B cell (primary cell): Measurements from ENCODE around the gene RGS17. TPM values are rescaled to one million over a fixed set of nuclear protein-coding genes. Genes with fewer than 3 reads are reported as not detected.

Experiments used
- ATAC-seq: fragments of 200-7000 bp; cut with Tn5 transposase; one replicate; pipeline ENCODE4 v1.10.0; 2021; ENCODE audit warnings: low read depth, mild to moderate bottlenecking, moderate number of reproducible peaks, moderate library complexity
- CTCF ChIA-PET: fragments of 350-600 bp; sonication (Branson Sonifier 250); formaldehyde crosslinking; loops from one replicate; lab custom pipeline; 2021; ENCODE audit warnings: antibody characterized with exemption, inconsistent platforms; lab: Charles Lee
- POLR2A ChIA-PET: fragments of 350-600 bp; sonication (Branson Sonifier 250); formaldehyde crosslinking; loops from one replicate; lab custom pipeline; 2021; ENCODE audit warnings: antibody characterized with exemption; lab: Charles Lee
- DNase-seq: peaks from one replicate; pipeline ENCODE4 v3.0.0; 2013
- H2AFZ ChIP-seq: 2 replicates; pipeline ENCODE4 v1.6.1; 2012; ENCODE audit warnings: mild to moderate bottlenecking, low read depth, low read length; ENCODE audit not compliant: insufficient read depth, poor library complexity, severe bottlenecking
- H3K27ac ChIP-seq, 2 donors: 1 replicate in 1 of 2; 2 replicates in 1 of 2; pipeline ENCODE4 v1.5.1; 2012 to 2013; ENCODE audit warnings: low read length in 2 of 2, mild to moderate bottlenecking in 2 of 2, moderate library complexity in 1 of 2
- H3K27me3 ChIP-seq, 4 experiments: fragments of 200-600 bp in 1 of 4; sonication (generic) in 1 of 4; replicated peaks in 1 of 4; 1 replicate in 2 of 4; 2 replicates in 2 of 4; pipeline versions ENCODE4 v1.6.1 to v1.7.0; 2013 to 2016; ENCODE audit warnings: low read length in 3 of 4, mild to moderate bottlenecking in 2 of 4, mixed read lengths in 1 of 4, moderate library complexity in 1 of 4; ENCODE audit not compliant: insufficient read depth in 4 of 4, control insufficient read depth in 3 of 4; ENCODE audit errors: control extremely low read depth in 1 of 4
- H3K36me3 ChIP-seq, 2 experiments: replicated peaks in 1 of 2; 1 replicate in 1 of 2; 2 replicates in 1 of 2; pipeline versions ENCODE4 v1.6.1 to v1.7.1; 2013; ENCODE audit warnings: low read length in 1 of 2; ENCODE audit not compliant: insufficient read depth in 2 of 2, control insufficient read depth in 1 of 2; ENCODE audit errors: control extremely low read depth in 1 of 2, extremely low read depth in 1 of 2
- H3K4me1 ChIP-seq, 2 donors: fragments of 200-600 bp in 1 of 2; sonication (generic) in 1 of 2; 1 replicate in 1 of 2; 2 replicates in 1 of 2; pipeline versions ENCODE4 v1.5.1 to v1.6.1; 2013 to 2017; ENCODE audit warnings: low read length in 2 of 2; ENCODE audit not compliant: control insufficient read depth in 2 of 2, insufficient read depth in 2 of 2
- H3K4me2 ChIP-seq: replicated peaks from 2 replicates; pipeline ENCODE3; 2012; ENCODE audit warnings: mild to moderate bottlenecking, low read depth, low read length; ENCODE audit not compliant: poor library complexity, severe bottlenecking
- H3K4me3 ChIP-seq, 5 experiments: fragments of 200-600 bp in 1 of 5; sonication (generic) in 1 of 5; 1 replicate in 3 of 5; 2 replicates in 2 of 5; pipeline versions ENCODE4 v1.5.1 to v1.7.0; 2011 to 2016; ENCODE audit warnings: low read length in 4 of 5, mild to moderate bottlenecking in 4 of 5, low read depth in 2 of 5, control low read depth in 1 of 5, moderate library complexity in 1 of 5; ENCODE audit not compliant: insufficient read depth in 1 of 5; ENCODE audit errors: control extremely low read depth in 1 of 5, extremely low read depth in 1 of 5
- H3K79me2 ChIP-seq: fragments of 200-600 bp; sonication (generic); one replicate; pipeline ENCODE4 v1.6.0; 2016; ENCODE audit warnings: low read length; ENCODE audit not compliant: control insufficient read depth, insufficient read depth
- H3K9ac ChIP-seq: fragments of 200-600 bp; sonication (generic); 2 replicates; pipeline ENCODE4 v1.6.1; 2017; ENCODE audit warnings: mild to moderate bottlenecking, low read length, moderate library complexity
- H3K9me3 ChIP-seq, 3 donors: one replicate each; pipeline versions ENCODE4 v1.6.1 to v1.7.1; 2013; ENCODE audit warnings: low read length in 2 of 3; ENCODE audit not compliant: control insufficient read depth in 2 of 3, insufficient read depth in 1 of 3; ENCODE audit errors: control extremely low read depth in 1 of 3
- H4K20me1 ChIP-seq: 2 replicates; pipeline ENCODE4 v1.6.0; 2012; ENCODE audit warnings: mild to moderate bottlenecking, low read length; ENCODE audit not compliant: insufficient read depth, control insufficient read depth, poor library complexity, severe bottlenecking
- H3K27ac Mint-ChIP-seq: one replicate; pipeline ENCODE4 v1.8.0; 2021; ENCODE audit warnings: mixed read lengths
- H3K27me3 Mint-ChIP-seq: one replicate; pipeline ENCODE4 v1.8.0; 2021; ENCODE audit warnings: mixed read lengths
- H3K4me1 Mint-ChIP-seq: one replicate; pipeline ENCODE4 v1.8.0; 2021; ENCODE audit warnings: mixed read lengths
- H3K4me3 Mint-ChIP-seq: one replicate; pipeline ENCODE4 v1.8.0; 2021; ENCODE audit warnings: mixed read lengths
- H3K9me3 Mint-ChIP-seq: one replicate; pipeline ENCODE4 v1.8.0; 2022; ENCODE audit warnings: mixed read lengths; ENCODE audit not compliant: insufficient read depth
- CTCF ChIP-seq: fragments of 200-600 bp; IDR thresholded peaks from one replicate; pipeline ENCODE4 v1.8.0; 2022; ENCODE audit warnings: antibody characterized with exemption, mild to moderate bottlenecking
- EZH2 ChIP-seq: IDR thresholded peaks from 2 replicates; pipeline ENCODE4 v1.6.1; 2012; ENCODE audit warnings: borderline replicate concordance, low read depth, mild to moderate bottlenecking, moderate library complexity, low read length; ENCODE audit not compliant: insufficient read depth, poor library complexity, severe bottlenecking
- WGBS: methylation state at CpG from one replicate; pipeline ENCODE4 v1.1.5; 2013; ENCODE audit warnings: missing lambda C conversion rate; ENCODE audit not compliant: insufficient coverage; 5-methylcytosine and 5-hydroxymethylcytosine counted together
- intact Hi-C: fragments of 100-400 bp; cut with micrococcal nuclease; formaldehyde crosslinking; loops from one replicate; pipeline ENCODE4 v1.10.0; 2022
- polyA plus RNA-seq: library from polyadenylated mRNA; depleted of rRNA; stranded (reverse); fragments of >200 nt; gene quantifications from 2 replicates; pipeline ENCODE4 v1.2.3, GENCODE V29; 2012
- total RNA-seq, 2 donors: library from RNA; stranded (reverse); fragments of 120-200 nt in 1 of 2; gene quantifications; 1 replicate in 1 of 2; 2 replicates in 1 of 2; pipeline versions ENCODE4 v1.2.3 to v1.2.4, GENCODE V29; 2013 to 2022

Gene RGS17
- total and polyA plus RNA-seq, 2 donors (not counting 1 experiment from before 2014, with no cell fraction given) = not detected

GRCh38 chr6:152973916-152974315, 157.2 kb downstream of the RGS17 start:
- no peak overlapping the region for H3K4me3 Mint-ChIP-seq
- ChIA-PET CTCF (interaction anchor here (1.1 kb wide), 1 partner anchor 26 kb away, joined by 3 read pairs; no protein-coding TSS in a partner anchor), POLR2A (no interaction called here)
- no peak for ATAC-seq
- Histone ChIP-seq H3K9me3 (peaks cover 0 to 5% (median 0%) of the 10 kb centered on the region in 3 donors), H2AFZ (no peak overlapping the region), H3K36me3 (peaks cover 6 to 49% of the 10 kb centered on the region in 2 experiments), H3K4me2 (no peak overlapping the region), H3K4me3 (no peak overlapping the region), H3K79me2 (peaks cover 34% of the 10 kb centered on the region), H3K4me1 (peaks cover 4 to 6% of the 10 kb centered on the region in 2 donors), H3K27me3 (no peaks in the 10 kb centered on the region), H3K9ac (no peak overlapping the region), H4K20me1 (no peaks in the 10 kb centered on the region), H3K27ac (no peak overlapping the region)
- H3K9me3 Mint-ChIP-seq = peaks cover 7% of the 10 kb centered on the region
- no peak for DNase-seq
- intact Hi-C loops = no loop called here
- H3K4me1 Mint-ChIP-seq = peaks cover 19% of the 10 kb centered on the region
- TF ChIP-seq EZH2 = no peak
- no peak for TF ChIP-seq CTCF
- no CpG with 5 or more reads among the region's 1 CpG for whole genome bisulfite sequencing
- H3K27me3 Mint-ChIP-seq = no peaks in the 10 kb centered on the region
- H3K27ac Mint-ChIP-seq = no peak overlapping the region

- no peaks in the 10 kb centered on the region for H3K27me3 Mint-ChIP-seq
Measured at GRCh38 chr6:152969688-152970418, 161.2 kb downstream of the RGS17 start.

More at GRCh38 chr6:152969688-152970418, 161.2 kb downstream of the RGS17 start:
- Histone ChIP-seq H3K4me3 (no peak overlapping the region), H3K27ac (no peak overlapping the region), H3K4me1 (no peaks in the 10 kb centered on the region), H3K79me2 (peaks cover 4% of the 10 kb centered on the region), H3K9ac (no peak overlapping the region), H3K27me3 (no peaks in the 10 kb centered on the region), H3K36me3 (peaks cover 6 to 45% of the 10 kb centered on the region in 2 experiments), H3K4me2 (no peak overlapping the region), H4K20me1 (no peaks in the 10 kb centered on the region), H3K9me3 (peaks cover 0 to 5% (median 5%) of the 10 kb centered on the region in 3 donors), H2AFZ (no peak overlapping the region)
- CTCF ChIA-PET = no interaction called here
- H3K27ac Mint-ChIP-seq = no peak overlapping the region
- intact Hi-C loops = no loop called here
- POLR2A ChIA-PET = no interaction called here
- TF ChIP-seq CTCF (no peak), EZH2 (no peak)
- DNase-seq = no peak
- WGBS = 92% methylated on average over 4 of the region's 6 CpGs
- no peak for ATAC-seq
- H3K4me3 Mint-ChIP-seq = no peak overlapping the region
- H3K9me3 Mint-ChIP-seq = peaks cover 14% of the 10 kb centered on the region
- peaks cover 2% of the 10 kb centered on the region for H3K4me1 Mint-ChIP-seq
